ENCODE results near the gene SNTB2.

Gene SNTB2

DNA sequence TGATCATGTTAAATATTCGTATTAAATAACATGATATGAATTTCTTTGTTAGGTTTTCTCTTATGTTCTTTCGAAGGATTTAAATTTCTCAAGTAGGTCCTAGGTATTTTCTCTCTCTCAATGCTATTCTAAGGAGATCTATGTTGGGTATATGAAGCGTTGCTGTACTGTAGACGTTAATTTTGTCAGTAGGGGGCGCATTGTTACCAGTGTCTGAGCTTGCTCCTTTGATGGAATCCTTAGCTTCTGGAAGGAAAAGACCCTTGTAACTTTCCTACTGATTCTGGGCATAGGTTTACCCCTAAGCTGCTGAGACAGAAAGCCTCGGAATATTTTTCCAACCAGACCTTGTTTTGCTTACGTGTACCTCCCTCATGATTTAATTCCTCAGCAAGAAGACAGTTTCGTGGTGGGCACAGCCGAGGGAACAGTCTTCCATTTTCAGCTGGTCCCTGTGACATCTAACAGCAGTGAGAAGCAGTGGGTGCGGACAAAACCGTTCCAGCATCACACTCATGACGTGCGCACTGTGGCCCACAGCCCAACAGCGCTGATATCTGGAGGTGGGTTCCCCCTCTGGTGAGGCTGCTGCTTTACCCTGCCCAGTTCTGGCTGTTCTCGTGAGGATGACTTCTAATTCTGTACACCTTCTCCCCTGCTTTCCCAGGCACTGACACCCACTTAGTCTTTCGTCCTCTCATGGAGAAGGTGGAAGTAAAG, 36.7 kb upstream of the SNTB2 start:
- Histone ChIP-seq H3K27me3 (ENCODE audit: insufficient read depth, insufficient read length) (no peaks in the 10 kb centered on the region), H3K4me3 (ENCODE audit: insufficient read length, low read depth) (no peak overlapping the region), H3K9me3 (ENCODE audit: insufficient read depth, low read length) (no peaks in the 10 kb centered on the region), H3K9ac (ENCODE audit: insufficient read length, low read depth) (peak overlapping the region; percentile 34), H3K36me3 (ENCODE audit: insufficient read depth, insufficient read length, low read length) (peaks cover 76% of the 10 kb centered on the region), H3K4me1 (ENCODE audit: insufficient read depth, insufficient read length) (no peaks in the 10 kb centered on the region)
- TF ChIP-seq YY1 (IDR thresholded peaks at IDR 0.05; ENCODE audit: insufficient read depth, insufficient read length) (no peak), SUZ12 (IDR thresholded peaks at IDR 0.05; ENCODE audit: extremely low read depth, insufficient read depth, insufficient read length) (no peak), ZNF274 (IDR thresholded peaks at IDR 0.05; ENCODE audit: low read depth, low read length) (no peak)
- DNase-seq (ENCODE audit: low read depth, low spot score): no peak

DNA sequence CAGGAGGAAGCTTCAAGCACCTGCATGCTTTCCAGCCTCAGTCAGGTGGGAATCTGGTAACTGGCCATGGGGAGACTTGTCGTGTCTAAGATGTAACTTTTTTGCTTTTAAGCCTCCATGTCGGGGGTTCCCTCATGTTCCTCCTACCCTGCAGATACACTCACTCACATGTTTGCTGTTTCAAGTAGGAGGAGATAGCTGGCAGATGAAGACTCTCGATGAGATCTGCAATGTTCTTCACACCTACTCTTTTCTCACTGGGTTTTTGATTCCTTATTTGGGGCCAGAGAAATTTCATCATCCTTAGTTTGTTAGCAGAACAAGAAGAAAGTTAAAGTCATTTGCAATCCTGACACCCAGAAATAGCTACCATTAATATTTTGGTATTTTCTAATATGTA, 29.8 kb upstream of the SNTB2 start:
- H3K36me3 ChIP-seq (ENCODE audit: insufficient read depth, insufficient read length, low read length): peaks cover 84% of the 10 kb centered on the region
- TF ChIP-seq SUZ12 (IDR thresholded peaks at IDR 0.05; ENCODE audit: extremely low read depth, insufficient read depth, insufficient read length): no peak
- TF ChIP-seq ZNF274 (IDR thresholded peaks at IDR 0.05; ENCODE audit: low read depth, low read length): no peak
- no peak for TF ChIP-seq YY1 (IDR thresholded peaks at IDR 0.05; ENCODE audit: insufficient read depth, insufficient read length)
- no peak overlapping the region for H3K9ac ChIP-seq (ENCODE audit: insufficient read length, low read depth)
- no peaks in the 10 kb centered on the region for H3K4me1 ChIP-seq (ENCODE audit: insufficient read depth, insufficient read length)
- H3K9me3 ChIP-seq (ENCODE audit: insufficient read depth, low read length): no peaks in the 10 kb centered on the region
- no peak overlapping the region for H3K4me3 ChIP-seq (ENCODE audit: insufficient read length, low read depth)
- DNase-seq (ENCODE audit: low read depth, low spot score): no peak
- H3K27me3 ChIP-seq (ENCODE audit: insufficient read depth, insufficient read length): no peaks in the 10 kb centered on the region

DNA sequence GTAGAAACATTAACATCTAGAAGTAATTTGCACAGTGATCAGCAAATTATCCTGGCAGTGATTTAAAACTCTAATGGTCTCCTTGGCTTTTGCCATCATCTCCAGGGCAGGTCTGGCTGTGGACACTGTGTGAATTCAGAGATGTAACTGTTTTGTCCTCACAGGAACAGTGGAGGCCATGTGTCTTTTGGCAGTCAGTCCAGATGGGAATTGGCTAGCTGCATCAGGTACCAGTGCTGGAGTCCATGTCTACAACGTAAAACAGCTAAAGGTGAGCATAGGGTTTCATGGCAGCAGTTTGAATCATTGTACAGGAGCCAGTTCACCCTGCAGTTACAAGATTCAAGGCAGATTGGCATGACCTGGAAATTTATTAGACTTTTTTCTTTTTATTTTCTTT, 26.8 kb upstream of the SNTB2 start:
- no peaks in the 10 kb centered on the region for H3K9me3 ChIP-seq (ENCODE audit: insufficient read depth, low read length)
- no peak overlapping the region for H3K9ac ChIP-seq (ENCODE audit: insufficient read length, low read depth)
- TF ChIP-seq SUZ12 (IDR thresholded peaks at IDR 0.05; ENCODE audit: extremely low read depth, insufficient read depth, insufficient read length) (no peak), YY1 (IDR thresholded peaks at IDR 0.05; ENCODE audit: insufficient read depth, insufficient read length) (no peak), ZNF274 (IDR thresholded peaks at IDR 0.05; ENCODE audit: low read depth, low read length) (no peak)
- no peaks in the 10 kb centered on the region for H3K27me3 ChIP-seq (ENCODE audit: insufficient read depth, insufficient read length)
- H3K4me3 ChIP-seq (ENCODE audit: insufficient read length, low read depth): no peak overlapping the region
- no peaks in the 10 kb centered on the region for H3K4me1 ChIP-seq (ENCODE audit: insufficient read depth, insufficient read length)
- H3K36me3 ChIP-seq (ENCODE audit: insufficient read depth, insufficient read length, low read length): peaks cover 83% of the 10 kb centered on the region
- no peak for DNase-seq (ENCODE audit: low read depth, low spot score)

- Histone ChIP-seq H3K9me3 (ENCODE audit: insufficient read depth, low read length) (no peaks in the 10 kb centered on the region), H3K27me3 (ENCODE audit: insufficient read depth, insufficient read length) (no peaks in the 10 kb centered on the region), H3K9ac (ENCODE audit: insufficient read length, low read depth) (no peak overlapping the region), H3K4me1 (ENCODE audit: insufficient read depth, insufficient read length) (no peaks in the 10 kb centered on the region), H3K4me3 (ENCODE audit: insufficient read length, low read depth) (no peak overlapping the region), H3K36me3 (ENCODE audit: insufficient read depth, insufficient read length, low read length) (peaks cover 88% of the 10 kb centered on the region)
- TF ChIP-seq YY1 (IDR thresholded peaks at IDR 0.05; ENCODE audit: insufficient read depth, insufficient read length) (no peak), ZNF274 (IDR thresholded peaks at IDR 0.05; ENCODE audit: low read depth, low read length) (no peak), SUZ12 (IDR thresholded peaks at IDR 0.05; ENCODE audit: extremely low read depth, insufficient read depth, insufficient read length) (no peak)
- no peak for DNase-seq (ENCODE audit: low read depth, low spot score)
Measured at GRCh38 chr16:69165584-69165983, 21.4 kb upstream of the SNTB2 start.

- Histone ChIP-seq H3K9me3 (ENCODE audit: insufficient read depth, low read length) (no peaks in the 10 kb centered on the region), H3K36me3 (ENCODE audit: insufficient read depth, insufficient read length, low read length) (peaks cover 83% of the 10 kb centered on the region), H3K9ac (ENCODE audit: insufficient read length, low read depth) (no peak overlapping the region), H3K27me3 (ENCODE audit: insufficient read depth, insufficient read length) (no peaks in the 10 kb centered on the region), H3K4me1 (ENCODE audit: insufficient read depth, insufficient read length) (no peaks in the 10 kb centered on the region), H3K4me3 (ENCODE audit: insufficient read length, low read depth) (no peak overlapping the region)
- DNase-seq (ENCODE audit: low read depth, low spot score): no peak
- TF ChIP-seq SUZ12 (IDR thresholded peaks at IDR 0.05; ENCODE audit: extremely low read depth, insufficient read depth, insufficient read length): no peak
Measured at GRCh38 chr16:69166221-69166833, 20.6 kb upstream of the SNTB2 start.

- Histone ChIP-seq H3K9me3 (ENCODE audit: insufficient read depth, low read length) (no peaks in the 10 kb centered on the region), H3K4me1 (ENCODE audit: insufficient read depth, insufficient read length) (no peaks in the 10 kb centered on the region), H3K4me3 (ENCODE audit: insufficient read length, low read depth) (no peak overlapping the region), H3K27me3 (ENCODE audit: insufficient read depth, insufficient read length) (no peaks in the 10 kb centered on the region), H3K36me3 (ENCODE audit: insufficient read depth, insufficient read length, low read length) (peaks cover 76% of the 10 kb centered on the region), H3K9ac (ENCODE audit: insufficient read length, low read depth) (no peak overlapping the region)
- DNase-seq (ENCODE audit: low read depth, low spot score): no peak
- TF ChIP-seq YY1 (IDR thresholded peaks at IDR 0.05; ENCODE audit: insufficient read depth, insufficient read length): no peak
- no peak for TF ChIP-seq ZNF274 (IDR thresholded peaks at IDR 0.05; ENCODE audit: low read depth, low read length)
- no peak for TF ChIP-seq SUZ12 (IDR thresholded peaks at IDR 0.05; ENCODE audit: extremely low read depth, insufficient read depth, insufficient read length)
Measured at GRCh38 chr16:69166946-69167930, 19.7 kb upstream of the SNTB2 start.

DNA sequence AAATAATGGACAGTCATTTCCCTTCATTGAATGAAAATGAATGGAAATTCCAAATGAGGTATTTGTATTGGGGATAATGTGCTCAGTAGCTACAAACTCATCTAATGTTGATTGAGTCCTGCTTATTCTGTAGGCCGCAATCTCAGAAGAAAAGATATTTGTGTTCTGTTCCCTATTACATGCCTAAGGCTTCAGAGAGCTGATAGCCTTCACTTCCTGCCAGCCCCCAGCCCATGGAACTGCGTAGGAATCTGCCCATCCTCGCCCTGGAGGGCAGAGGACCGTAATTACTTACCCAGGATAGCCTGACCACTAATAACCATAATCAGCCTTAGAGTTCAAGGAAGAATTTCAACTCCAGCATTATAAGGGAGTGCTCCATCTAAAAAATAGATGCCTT, 17.9 kb upstream of the SNTB2 start:
- DNase-seq (ENCODE audit: low read depth, low spot score): no peak
- no peak overlapping the region for H3K4me3 ChIP-seq (ENCODE audit: insufficient read length, low read depth)
- TF ChIP-seq SUZ12 (IDR thresholded peaks at IDR 0.05; ENCODE audit: extremely low read depth, insufficient read depth, insufficient read length): no peak
- TF ChIP-seq YY1 (IDR thresholded peaks at IDR 0.05; ENCODE audit: insufficient read depth, insufficient read length): no peak
- TF ChIP-seq ZNF274 (IDR thresholded peaks at IDR 0.05; ENCODE audit: low read depth, low read length): no peak
- no peaks in the 10 kb centered on the region for H3K27me3 ChIP-seq (ENCODE audit: insufficient read depth, insufficient read length)
- H3K9me3 ChIP-seq (ENCODE audit: insufficient read depth, low read length): no peaks in the 10 kb centered on the region
- H3K36me3 ChIP-seq (ENCODE audit: insufficient read depth, insufficient read length, low read length): peaks cover 69% of the 10 kb centered on the region
- H3K9ac ChIP-seq (ENCODE audit: insufficient read length, low read depth): no peak overlapping the region
- H3K4me1 ChIP-seq (ENCODE audit: insufficient read depth, insufficient read length): no peaks in the 10 kb centered on the region

All from NT2/D1 (cell line).